Stimulated activated CD4-positive, alpha-beta T cell treated with anti-CD3 and anti-CD28 coated beads, Interleukin-15, amount 100 ng/mL, for 48 hours (primary cell): ENCODE measurements around the gene SNRPA1.

Experiments used
- DNase-seq, 2 donors: peaks; one replicate each; pipeline ENCODE4 v3.0.0-alpha.2; 2020; ENCODE audit warnings: low read depth in 2 of 2

Gene SNRPA1

DNA sequence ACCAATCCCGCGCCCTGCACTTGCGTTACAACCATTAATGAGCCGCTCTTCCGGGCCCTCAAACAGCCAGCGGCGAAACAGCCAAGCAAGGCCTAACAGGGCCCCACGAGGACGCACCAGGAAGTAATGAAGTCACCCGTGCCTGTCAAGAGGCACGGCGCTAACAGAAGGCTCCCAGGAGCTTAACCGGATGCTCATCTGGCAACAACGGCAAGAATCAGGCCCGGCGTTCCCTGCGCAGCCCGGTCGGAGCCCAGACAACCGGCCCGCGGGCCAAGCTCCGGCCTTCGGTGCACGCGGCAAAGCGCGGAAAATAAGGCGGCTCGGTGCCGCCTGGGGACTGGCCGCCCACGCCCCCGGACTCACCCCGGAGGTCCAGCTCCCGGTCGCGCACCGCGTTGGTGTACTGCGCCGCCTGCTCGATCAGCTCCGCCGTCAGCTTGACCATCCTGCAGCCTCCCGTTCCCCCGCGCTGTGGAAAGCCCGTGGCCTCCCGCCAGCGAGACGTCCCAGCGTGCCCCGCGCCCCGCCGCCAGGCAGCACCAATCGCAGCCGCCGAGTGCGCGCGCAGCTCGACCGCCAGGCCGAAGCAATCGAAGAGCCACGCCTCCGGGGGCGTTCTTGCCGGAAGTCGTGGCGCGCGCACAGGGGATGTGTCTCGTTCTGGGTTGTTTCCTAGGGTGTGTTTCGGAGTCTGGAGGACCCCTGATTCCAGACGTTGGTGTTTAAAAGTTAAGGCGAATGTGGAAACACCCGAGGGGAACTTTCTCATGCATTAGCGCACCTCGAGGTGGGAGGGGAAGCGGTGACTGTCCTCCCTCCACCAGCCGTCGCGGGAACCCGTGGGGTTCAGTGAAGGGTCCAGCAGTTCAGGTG, at the start of gene SNRPA1:
SNRPA1 (minus strand) TSS at position 518 of the 876 bp plus-strand sequence; CDS start at position 448, 70 bp downstream.
- peak; percentile 95 to 96 for DNase-seq

GRCh38 chr15:101342056-101342455, 47.0 kb upstream of the SNRPA1 start:
- DNase-seq = no peak

- DNase-seq = no peak
Measured at GRCh38 chr15:101338502-101339057, 43.5 kb upstream of the SNRPA1 start.

DNA sequence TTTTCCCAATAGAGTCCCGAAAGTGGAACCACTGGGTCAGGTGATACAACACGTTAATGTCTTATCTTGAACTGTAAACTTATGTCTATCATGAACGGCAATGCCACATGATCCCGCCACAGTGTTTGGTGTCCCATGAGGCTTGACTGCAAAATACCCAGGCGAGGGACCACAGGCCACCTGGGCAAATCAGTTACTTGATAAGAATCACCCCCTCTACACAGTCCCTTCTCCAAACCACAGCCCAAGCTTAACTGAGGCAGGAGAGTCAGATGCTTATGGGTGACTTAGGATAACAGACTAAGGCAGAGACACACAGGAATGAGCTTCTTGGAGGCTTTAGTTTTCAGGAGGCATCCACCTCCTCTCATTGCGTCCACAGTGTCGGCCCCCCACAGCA, 42.9 kb upstream of the SNRPA1 start:
- DNase-seq = no peak

DNA sequence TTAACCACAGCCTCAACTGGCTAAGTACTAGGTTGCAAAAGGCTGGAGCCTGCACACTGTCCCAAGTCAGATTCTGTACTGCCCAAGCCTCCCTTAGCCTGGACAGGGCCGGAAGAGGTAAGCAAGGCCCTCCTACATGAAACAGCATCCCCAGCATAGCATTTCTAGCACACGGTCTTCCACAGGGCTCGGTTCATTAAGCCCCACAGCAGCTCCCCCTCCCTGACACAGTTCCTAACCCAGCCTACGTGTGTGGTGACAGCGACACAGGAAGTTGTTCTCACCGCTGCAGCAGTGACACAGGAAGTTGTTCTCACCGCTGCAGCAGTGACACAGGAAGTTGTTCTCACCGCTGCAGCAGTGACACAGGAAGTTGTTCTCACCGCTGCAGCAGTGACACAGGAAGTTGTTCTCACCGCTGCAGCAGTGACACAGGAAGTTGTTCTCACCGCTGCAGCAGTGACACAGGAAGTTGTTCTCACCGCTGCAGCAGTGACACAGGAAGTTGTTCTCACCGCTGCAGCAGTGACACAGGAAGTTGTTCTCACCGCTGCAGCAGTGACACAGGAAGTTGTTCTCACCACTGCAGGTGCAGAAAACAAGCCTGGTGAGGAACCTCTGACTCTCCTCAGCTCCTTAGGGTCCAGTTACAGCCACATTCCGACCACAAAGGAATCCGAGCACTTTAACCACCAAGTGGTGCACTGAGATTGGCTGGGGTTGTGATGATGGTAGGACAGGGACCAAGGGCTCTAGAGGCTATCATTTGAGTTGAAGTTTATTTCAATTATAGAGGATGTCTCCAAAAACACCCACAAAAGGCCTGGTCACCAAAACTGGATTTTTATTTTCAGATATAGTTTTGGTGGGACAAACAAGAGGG, 39.1 kb upstream of the SNRPA1 start:
- peak; percentile 36 to 41 for DNase-seq

DNA sequence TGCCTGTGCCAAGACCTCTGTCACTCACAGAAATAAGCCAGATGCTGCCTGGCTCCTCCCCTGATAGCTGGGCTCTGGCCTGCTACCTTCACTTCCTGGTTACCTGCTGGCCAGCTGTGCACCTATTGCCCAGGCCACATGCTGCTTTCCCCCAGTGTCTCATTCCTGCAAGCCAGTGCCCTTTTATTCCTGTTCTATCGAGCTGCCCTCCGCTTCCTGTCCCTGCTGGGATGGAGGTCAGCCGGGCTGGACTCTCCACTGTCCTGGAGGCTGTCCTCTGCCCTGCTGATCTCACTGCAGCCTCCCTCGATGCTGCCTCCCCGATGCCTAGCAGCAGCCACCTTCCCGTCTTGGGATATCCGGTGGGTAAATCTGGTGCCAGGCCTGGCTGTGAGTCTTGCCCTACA, 37.0 kb upstream of the SNRPA1 start:
- no peak for DNase-seq

DNA sequence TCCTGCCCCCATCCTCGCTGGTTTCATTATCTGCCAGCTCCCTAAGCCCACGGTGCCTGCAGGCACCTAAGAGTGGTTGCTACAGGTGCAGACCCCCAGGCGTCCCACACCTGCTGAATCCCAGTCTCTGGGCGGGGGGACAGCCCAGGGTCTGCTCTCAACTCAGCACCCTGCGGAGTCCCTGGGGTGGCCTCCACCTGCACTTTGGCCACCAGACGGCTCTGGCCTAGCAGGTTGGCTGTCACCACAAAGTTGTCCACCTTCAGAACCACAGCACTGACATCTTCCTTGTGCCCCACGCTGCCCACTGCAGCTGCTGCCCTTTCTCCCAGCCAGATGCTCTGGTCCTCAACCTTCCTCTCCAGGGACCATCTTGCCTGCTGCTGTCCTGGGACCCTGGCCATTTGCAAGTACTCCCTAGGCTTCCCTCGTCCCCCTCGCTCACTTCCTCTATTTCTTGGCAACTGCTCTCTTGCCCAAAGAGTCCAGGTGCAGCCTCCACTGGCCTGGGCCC, 34.9 kb upstream of the SNRPA1 start:
- no peak for DNase-seq

GRCh38 chr15:101329309-101329863, 34.3 kb upstream of the SNRPA1 start:
- no peak for DNase-seq

DNA sequence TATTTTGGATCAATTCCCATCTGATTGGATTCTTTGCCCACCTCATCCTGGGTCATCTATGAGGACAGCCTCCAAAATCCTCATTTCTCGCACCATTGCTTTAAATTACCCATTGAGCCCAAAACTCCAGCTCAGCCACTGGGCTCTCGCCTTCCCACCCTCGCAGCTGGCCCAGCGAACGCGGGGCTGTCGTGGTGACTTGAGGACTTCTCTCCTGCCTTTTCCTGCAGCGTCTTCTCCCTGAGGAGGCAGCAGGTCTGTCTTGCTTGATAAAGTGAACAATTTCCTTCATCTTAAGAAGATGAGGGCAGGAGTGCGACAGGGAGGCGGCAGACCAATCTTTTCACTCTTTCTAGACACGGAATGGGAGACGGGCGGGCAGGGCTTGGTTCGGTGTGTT, 33.0 kb upstream of the SNRPA1 start:
- DNase-seq = no peak

DNA sequence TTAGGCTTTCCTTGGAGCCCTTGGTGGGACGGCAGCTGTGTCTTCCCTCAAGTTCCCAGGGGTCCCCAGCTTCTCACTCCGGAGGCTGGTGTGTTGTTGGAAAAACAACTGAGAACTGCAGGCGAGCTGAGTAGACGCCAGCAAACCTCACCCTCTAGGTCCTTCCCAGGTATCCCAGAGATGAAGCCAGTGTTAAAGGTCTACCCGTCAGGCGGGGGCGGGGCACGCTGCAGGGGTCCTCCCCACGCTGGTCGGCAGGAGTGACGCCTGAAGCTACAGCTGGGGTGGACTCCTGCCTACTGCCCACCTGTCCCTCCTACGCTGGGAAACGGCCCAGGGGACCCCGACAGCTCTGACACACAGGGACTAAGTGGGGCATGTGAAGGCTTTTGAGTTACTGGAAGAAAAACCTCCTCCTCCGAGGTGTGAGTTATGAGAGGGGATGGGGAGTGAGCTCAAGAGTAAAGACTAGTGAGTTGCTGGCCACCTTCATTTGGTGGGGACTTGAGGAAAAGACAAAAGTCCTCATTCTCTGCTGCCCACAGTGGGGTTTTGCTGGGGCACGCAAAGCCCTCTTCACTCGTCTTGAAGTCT, 32.2 kb upstream of the SNRPA1 start:
- no peak for DNase-seq

DNA sequence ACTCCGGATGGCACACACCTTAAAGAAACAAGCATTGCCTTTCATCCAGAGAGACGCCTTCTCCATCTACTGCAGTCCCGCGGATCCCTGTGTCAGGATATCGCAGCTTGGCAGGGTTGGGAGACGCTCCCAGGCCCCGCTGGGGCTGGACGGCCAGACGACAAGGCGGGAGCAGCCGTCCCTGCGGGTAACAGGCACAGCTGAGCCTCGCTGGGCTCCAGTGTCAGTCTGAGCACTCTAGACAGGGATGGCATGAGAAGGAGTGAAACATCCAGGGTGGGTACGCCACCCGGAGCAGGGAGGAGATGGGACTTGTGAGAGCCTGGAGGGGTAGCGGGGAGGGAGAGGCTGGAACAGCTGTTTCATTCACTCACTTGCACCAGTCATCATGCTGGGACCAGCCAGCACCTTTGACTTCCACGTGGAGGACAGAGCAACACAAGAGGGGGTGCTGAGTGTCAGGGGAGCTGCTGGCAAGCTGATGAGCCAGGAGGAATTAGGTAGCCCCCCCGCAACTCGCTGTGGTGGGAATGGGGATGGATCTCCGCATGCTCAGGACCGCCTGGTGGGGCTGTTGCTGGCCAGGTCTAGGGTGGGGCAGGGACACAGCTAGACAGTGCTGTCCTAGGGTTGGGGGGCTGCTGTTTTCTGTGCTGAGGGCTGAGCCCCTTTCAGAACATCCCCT, 31.6 kb upstream of the SNRPA1 start:
- no peak for DNase-seq

DNA sequence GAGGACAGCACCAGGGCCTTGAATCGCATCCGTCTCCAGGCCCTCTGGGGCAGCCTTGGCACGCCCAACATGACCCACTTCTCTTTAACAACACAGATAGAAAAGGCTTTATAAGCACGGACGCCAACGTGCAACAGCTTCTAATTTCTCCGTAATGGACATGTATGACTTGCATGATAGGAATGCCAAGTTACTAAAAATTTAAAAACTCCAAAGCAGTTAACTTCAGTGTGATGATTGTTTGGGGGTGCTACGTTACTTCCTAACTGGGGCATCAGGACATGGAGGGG, 30.9 kb upstream of the SNRPA1 start:
- no peak for DNase-seq

DNA sequence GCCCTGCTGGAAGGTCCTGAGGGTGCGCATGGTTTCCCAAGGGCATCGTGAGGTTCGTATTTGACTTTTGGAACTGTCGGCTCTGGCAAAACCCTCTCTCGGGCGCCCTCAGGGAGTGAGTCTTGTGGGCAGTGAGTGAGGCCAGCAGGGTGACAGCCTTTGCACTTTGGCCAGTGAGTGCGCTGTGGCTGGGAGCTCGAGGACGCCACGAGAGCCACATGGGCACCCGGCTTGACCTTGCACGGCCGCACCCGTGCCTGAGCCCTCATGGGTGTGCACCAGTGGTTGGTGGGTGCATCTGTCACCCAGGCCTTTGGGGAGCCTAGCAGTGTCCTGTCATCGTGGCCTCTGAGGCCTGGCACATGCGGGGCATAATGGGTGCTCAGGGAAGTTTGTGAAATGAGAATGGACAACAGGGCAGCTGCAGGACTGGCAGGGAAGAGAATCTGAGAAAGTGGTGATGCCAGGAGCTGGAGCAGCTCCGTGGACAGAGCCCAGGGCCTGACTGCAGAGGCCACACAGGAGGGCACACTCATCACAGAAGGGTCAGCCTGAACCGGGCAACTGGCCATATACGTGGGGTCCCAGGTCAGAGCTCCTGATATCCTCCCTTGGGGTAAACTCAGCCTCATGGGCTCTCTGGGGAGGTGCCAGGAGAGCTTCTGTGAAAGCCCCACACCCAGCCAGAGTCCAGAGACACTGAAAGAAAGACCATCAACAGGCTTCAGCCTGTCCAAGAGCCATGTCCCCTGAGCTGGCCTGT, 30.4 kb upstream of the SNRPA1 start:
- DNase-seq = no peak

GRCh38 chr15:101324524-101325177, 29.6 kb upstream of the SNRPA1 start:
- no peak for DNase-seq

- no peak for DNase-seq
Measured at GRCh38 chr15:101323793-101324523, 28.9 kb upstream of the SNRPA1 start.

- DNase-seq = no peak
Measured at GRCh38 chr15:101322854-101323477, 27.9 kb upstream of the SNRPA1 start.

DNA sequence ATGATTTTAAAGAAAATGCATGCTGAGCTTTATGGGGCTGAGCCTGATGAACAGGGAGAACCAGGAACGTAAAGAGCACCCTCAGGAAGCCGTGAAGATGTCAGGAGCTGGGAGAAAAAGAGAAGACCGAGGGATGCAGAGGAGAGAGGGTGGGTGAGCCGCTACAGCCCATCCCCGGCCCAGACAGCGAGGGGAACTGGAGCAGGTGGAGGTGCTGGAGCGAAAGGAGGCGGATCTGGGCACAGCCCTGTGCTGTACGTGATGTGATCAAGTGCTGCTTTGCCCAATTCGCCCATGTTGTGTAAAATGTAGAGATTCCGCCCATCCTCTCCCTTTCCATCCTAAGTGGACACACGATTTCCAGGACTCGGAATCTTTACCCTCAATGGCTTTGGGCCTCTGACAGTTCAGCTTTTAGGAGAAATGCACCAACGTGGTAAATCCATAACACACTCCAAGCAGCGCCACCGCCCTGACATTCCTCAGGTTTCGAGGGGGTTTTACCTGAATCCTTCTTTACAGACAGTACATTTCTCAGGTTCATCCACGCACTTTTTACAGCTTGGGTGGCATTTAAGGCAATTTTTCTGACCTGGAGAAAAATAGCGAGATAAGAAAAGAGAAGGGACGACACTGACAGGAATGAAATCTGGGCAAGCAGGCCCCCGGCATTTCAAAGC, 27.1 kb upstream of the SNRPA1 start:
- no peak for DNase-seq

GRCh38 chr15:101320501-101321052, 25.5 kb upstream of the SNRPA1 start:
- peak; percentile 45 to 56 for DNase-seq
